ENCODE results near the gene DNAJB5.
A peak's percentile ranks its signal among the peaks of the same experiment; 100 is the strongest.

The DNAJB5 gene

GRCh38 chr9:35027374-35027773, 37.8 kb downstream of the DNAJB5 start:
- Histone ChIP-seq H3K36me3 (ENCODE audit: insufficient read depth, low read length) (no peaks in the 10 kb centered on the region), H3K27me3 (ENCODE audit: insufficient read depth, low read length, poor library complexity) (no peaks in the 10 kb centered on the region), H3K4me3 (ENCODE audit: low read depth in 1 of 2, low read length in 2 of 2) (no peak overlapping the region), H2AFZ (ENCODE audit: low read depth, low read length) (no peak overlapping the region; the same call in 1 of the 2 replicates), H3K79me2 (ENCODE audit: insufficient read depth, low read length) (no peaks in the 10 kb centered on the region), H3K4me1 (ENCODE audit: insufficient read depth, low read length) (0 out of 2 replicates have a peak, but pooled peaks cover 3% of the 10 kb centered on the region), H4K20me1 (ENCODE audit: insufficient read depth, low read length) (no peaks in the 10 kb centered on the region), H3K9me3 (ENCODE audit: insufficient read depth, low read length, severe bottlenecking) (no peaks in the 10 kb centered on the region), H3K27ac (ENCODE audit: low read length) (no peak overlapping the region), H3K4me2 (ENCODE audit: insufficient read depth, low read length) (no peak overlapping the region), H3K9ac (ENCODE audit: low read depth, low read length) (no peak overlapping the region)
- TF ChIP-seq, protein P1, sequence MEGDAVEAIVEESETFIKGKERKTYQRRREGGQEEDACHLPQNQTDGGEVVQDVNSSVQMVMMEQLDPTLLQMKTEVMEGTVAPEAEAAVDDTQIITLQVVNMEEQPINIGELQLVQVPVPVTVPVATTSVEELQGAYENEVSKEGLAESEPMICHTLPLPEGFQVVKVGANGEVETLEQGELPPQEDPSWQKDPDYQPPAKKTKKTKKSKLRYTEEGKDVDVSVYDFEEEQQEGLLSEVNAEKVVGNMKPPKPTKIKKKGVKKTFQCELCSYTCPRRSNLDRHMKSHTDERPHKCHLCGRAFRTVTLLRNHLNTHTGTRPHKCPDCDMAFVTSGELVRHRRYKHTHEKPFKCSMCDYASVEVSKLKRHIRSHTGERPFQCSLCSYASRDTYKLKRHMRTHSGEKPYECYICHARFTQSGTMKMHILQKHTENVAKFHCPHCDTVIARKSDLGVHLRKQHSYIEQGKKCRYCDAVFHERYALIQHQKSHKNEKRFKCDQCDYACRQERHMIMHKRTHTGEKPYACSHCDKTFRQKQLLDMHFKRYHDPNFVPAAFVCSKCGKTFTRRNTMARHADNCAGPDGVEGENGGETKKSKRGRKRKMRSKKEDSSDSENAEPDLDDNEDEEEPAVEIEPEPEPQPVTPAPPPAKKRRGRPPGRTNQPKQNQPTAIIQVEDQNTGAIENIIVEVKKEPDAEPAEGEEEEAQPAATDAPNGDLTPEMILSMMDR (IDR thresholded peaks at IDR 0.05; ENCODE audit: borderline replicate concordance, extremely low read depth, low read length, poor library complexity, severe bottlenecking) = no peak
- TF ChIP-seq EZH2 (IDR thresholded peaks at IDR 0.05; ENCODE audit: borderline replicate concordance, low read depth, low read length, severe bottlenecking) = no peak
- no peak for ATAC-seq (ENCODE audit: insufficient read depth, low read depth)
- DNase-seq = no peak

- H3K4me3 ChIP-seq (ENCODE audit: low read depth in 1 of 2, low read length in 2 of 2) = no peak overlapping the region
- no peak overlapping the region for H3K27ac ChIP-seq (ENCODE audit: low read length)
These were observed 38.3 kb downstream of the DNAJB5 start for GRCh38 chr9:35027860-35028259.

DNA sequence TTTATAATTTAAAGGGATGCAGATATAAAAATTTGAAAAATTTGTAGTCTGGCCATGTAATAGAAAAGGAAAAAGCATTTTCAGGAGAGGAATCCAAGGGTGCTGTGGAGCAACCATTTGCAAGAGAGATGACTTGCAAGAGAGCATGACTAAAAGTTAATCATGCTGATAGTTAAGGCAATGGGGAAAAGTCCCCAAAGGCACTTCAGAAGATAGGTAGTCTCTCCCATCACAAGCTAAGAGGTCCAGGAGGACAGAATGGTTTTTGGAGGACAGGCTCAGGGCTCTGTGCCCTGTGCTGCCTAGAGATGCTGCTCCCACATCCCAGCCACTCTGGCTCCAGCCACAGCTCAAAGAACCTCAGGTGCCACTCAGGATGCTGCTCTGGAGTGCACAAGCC, 38.8 kb downstream of the DNAJB5 start:
- H4K20me1 ChIP-seq (ENCODE audit: insufficient read depth, low read length) = no peaks in the 10 kb centered on the region
- H3K27me3 ChIP-seq (ENCODE audit: insufficient read depth, low read length, poor library complexity) = no peaks in the 10 kb centered on the region
- H3K9ac ChIP-seq (ENCODE audit: low read depth, low read length) = no peak overlapping the region
- no peak for TF ChIP-seq EZH2 (IDR thresholded peaks at IDR 0.05; ENCODE audit: borderline replicate concordance, low read depth, low read length, severe bottlenecking)
- TF ChIP-seq, protein P1 (IDR thresholded peaks at IDR 0.05; ENCODE audit: borderline replicate concordance, extremely low read depth, low read length, poor library complexity, severe bottlenecking) = no peak
- no peak overlapping the region for H2AFZ ChIP-seq (ENCODE audit: low read depth, low read length)
- H3K4me1 ChIP-seq (ENCODE audit: insufficient read depth, low read length) = 0 out of 2 replicates have a peak, but pooled peaks cover 3% of the 10 kb centered on the region
- no peaks in the 10 kb centered on the region for H3K36me3 ChIP-seq (ENCODE audit: insufficient read depth, low read length)
- no peak overlapping the region for H3K4me3 ChIP-seq (ENCODE audit: low read depth in 1 of 2, low read length in 2 of 2)
- no peak for DNase-seq
- ATAC-seq (ENCODE audit: insufficient read depth, low read depth) = peak; percentile 31; the same call in 1 of the 3 replicates
- no peaks in the 10 kb centered on the region for H3K9me3 ChIP-seq (ENCODE audit: insufficient read depth, low read length, severe bottlenecking)
- no peak overlapping the region for H3K4me2 ChIP-seq (ENCODE audit: insufficient read depth, low read length)
- H3K79me2 ChIP-seq (ENCODE audit: insufficient read depth, low read length) = no peaks in the 10 kb centered on the region
- no peak overlapping the region for H3K27ac ChIP-seq (ENCODE audit: low read length)

More at GRCh38 chr9:35027860-35028259, 38.3 kb downstream of the DNAJB5 start:
- DNase-seq (no peak), ATAC-seq (ENCODE audit: insufficient read depth, low read depth) (peak; percentile 68; the same call in 2 of the 3 replicates)
- Histone ChIP-seq H3K36me3 (ENCODE audit: insufficient read depth, low read length) (no peaks in the 10 kb centered on the region), H3K9ac (ENCODE audit: low read depth, low read length) (no peak overlapping the region), H3K4me1 (ENCODE audit: insufficient read depth, low read length) (0 out of 2 replicates have a peak, but pooled peaks cover 3% of the 10 kb centered on the region), H3K9me3 (ENCODE audit: insufficient read depth, low read length, severe bottlenecking) (no peaks in the 10 kb centered on the region), H3K27me3 (ENCODE audit: insufficient read depth, low read length, poor library complexity) (no peaks in the 10 kb centered on the region), H3K79me2 (ENCODE audit: insufficient read depth, low read length) (no peaks in the 10 kb centered on the region), H4K20me1 (ENCODE audit: insufficient read depth, low read length) (no peaks in the 10 kb centered on the region), H3K4me2 (ENCODE audit: insufficient read depth, low read length) (no peak overlapping the region), H2AFZ (ENCODE audit: low read depth, low read length) (no peak overlapping the region)
- no peak for TF ChIP-seq EZH2 (IDR thresholded peaks at IDR 0.05; ENCODE audit: borderline replicate concordance, low read depth, low read length, severe bottlenecking)
- TF ChIP-seq, protein P1 (IDR thresholded peaks at IDR 0.05; ENCODE audit: borderline replicate concordance, extremely low read depth, low read length, poor library complexity, severe bottlenecking) = no peak

Data from DND-41 (cell line).